Ecto neural progenitor cell (in vitro differentiated cells): ENCODE results near the gene SCAF1.

Experiments
- DNase-seq: peaks from one replicate; pipeline ENCODE4 v3.0.0-alpha.2; 2018; ENCODE audit warnings: low spot score

The SCAF1 gene, protein sequence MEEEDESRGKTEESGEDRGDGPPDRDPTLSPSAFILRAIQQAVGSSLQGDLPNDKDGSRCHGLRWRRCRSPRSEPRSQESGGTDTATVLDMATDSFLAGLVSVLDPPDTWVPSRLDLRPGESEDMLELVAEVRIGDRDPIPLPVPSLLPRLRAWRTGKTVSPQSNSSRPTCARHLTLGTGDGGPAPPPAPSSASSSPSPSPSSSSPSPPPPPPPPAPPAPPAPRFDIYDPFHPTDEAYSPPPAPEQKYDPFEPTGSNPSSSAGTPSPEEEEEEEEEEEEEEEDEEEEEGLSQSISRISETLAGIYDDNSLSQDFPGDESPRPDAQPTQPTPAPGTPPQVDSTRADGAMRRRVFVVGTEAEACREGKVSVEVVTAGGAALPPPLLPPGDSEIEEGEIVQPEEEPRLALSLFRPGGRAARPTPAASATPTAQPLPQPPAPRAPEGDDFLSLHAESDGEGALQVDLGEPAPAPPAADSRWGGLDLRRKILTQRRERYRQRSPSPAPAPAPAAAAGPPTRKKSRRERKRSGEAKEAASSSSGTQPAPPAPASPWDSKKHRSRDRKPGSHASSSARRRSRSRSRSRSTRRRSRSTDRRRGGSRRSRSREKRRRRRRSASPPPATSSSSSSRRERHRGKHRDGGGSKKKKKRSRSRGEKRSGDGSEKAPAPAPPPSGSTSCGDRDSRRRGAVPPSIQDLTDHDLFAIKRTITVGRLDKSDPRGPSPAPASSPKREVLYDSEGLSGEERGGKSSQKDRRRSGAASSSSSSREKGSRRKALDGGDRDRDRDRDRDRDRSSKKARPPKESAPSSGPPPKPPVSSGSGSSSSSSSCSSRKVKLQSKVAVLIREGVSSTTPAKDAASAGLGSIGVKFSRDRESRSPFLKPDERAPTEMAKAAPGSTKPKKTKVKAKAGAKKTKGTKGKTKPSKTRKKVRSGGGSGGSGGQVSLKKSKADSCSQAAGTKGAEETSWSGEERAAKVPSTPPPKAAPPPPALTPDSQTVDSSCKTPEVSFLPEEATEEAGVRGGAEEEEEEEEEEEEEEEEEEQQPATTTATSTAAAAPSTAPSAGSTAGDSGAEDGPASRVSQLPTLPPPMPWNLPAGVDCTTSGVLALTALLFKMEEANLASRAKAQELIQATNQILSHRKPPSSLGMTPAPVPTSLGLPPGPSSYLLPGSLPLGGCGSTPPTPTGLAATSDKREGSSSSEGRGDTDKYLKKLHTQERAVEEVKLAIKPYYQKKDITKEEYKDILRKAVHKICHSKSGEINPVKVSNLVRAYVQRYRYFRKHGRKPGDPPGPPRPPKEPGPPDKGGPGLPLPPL

GRCh38 chr19:49641688-49642491 is at the start of gene SCAF1:
TSS of gene SCAF1 (plus strand) at chr19:49642209. CDS start at chr19:49645027, 2,818 bp downstream.
- DNase-seq: peak; percentile 100

DNA sequence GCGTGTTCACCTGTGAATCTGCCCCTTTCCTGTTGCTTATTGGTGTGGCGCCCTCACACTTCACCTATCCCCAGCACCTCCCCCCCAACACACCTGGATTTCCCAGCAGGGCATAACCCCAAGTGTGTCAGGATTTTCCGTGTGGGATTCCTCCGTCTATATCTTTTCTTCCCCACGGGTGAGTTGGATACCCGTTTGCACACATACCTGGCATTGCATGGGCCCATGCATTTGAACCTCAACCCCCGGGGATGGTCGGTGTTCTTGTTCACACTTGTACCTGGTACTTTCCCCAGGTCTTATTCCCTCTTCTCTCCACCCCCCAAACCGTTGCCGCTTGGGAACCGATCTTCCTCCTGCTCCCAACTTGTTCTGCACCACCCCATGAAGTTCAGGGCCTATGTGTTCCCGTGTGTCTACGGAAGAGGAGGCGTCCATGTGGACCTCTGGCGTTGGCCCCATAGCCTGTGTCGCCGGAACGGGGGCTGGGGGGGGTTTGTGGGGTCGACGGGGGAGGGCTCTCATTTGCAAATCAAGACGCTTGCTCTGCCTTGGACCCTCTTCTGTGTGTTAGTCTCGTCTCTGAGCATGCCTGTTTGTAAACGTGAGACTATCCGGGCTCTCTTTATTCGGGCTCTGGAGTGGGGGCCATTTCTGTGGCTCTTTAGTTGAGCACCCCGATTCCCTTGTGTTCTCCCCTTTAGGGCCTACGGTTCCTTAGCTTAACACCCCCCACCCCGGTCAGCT is 49.4 kb upstream of the SCAF1 start:
- DNase-seq: no peak

DNA sequence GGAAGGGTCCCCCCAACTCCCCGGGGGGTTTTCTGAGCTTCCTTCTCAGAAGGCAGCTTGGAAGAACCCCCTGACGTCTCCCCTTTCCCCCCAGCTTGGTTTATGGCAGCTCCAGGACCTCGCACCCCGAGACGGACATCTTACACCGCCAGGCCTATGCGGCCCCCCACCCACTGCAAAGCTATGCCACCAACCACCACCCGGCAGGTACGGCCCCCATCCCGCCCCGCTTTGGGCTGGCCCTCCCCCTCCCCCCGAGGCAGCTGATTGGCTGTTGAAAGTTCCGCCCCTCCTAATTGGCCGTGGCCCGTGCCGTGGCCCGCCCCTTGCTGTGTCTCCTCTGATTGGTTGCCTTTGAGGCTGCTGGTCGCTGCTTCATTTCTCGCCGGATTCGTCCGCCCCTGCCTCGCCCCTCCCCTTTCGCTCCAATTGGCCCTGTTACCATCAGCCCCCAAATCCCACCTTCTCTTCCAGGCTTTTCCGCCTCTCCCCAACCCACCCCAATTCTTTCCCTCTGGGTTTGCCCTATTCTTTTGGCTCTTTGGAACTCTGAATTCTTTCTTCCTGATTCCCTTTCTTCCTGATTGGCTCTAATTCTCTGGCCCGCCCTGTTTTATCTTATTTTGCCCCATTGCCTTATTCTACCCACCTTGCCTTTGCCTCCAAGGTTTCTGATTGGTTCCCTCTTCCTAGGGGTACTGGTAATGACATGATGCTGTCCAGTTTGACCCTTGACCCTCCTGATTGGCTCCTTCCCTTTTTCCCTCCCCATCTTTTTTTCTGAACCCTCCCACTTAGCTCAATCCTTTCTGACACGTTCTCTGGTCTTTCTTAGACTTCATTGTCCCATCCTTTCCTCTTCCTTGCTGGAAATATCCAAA is 48.5 kb upstream of the SCAF1 start:
- peak; percentile 97 for DNase-seq

GRCh38 chr19:49594157-49594992 is 47.6 kb upstream of the SCAF1 start:
- no peak for DNase-seq

DNA sequence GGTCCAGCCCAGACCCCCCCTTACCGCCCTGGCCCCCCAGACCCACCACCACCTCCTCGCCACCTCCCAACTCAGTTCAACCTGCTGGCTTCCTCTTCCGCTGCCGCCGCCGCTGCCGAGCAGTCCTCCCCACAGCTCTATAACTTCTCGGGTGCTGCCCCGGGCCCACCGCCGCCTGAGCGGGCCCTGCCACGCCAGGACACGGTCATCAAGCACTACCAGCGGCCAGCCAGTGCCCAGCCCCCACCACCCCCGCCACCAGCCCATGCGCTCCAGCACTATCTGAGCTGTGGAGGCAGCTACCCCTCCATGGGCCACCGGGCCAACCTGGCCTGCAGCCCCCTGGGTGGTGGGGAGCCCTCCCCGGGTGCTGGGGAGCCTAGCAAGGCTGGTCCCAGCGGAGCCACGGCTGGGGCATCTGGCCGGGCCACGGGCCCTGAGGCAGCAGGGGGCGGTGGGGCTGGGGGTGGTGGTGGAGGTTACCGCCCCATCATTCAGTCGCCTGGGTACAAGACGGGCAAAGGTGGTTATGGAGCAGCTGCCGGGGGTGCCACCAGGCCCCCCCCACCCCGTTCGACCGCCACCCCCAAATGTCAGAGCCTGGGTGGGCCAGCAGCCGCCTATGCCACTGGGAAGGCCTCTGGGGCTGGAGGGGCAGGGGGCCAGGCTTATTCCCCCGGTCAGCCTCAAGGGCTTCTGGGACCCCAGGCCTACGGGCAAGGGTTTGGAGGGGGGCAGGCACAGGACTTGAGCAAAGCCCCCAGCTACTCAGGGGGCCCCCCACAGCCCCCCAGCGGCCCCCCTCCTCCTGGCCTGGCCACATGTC is 46.8 kb upstream of the SCAF1 start:
- no peak for DNase-seq

DNA sequence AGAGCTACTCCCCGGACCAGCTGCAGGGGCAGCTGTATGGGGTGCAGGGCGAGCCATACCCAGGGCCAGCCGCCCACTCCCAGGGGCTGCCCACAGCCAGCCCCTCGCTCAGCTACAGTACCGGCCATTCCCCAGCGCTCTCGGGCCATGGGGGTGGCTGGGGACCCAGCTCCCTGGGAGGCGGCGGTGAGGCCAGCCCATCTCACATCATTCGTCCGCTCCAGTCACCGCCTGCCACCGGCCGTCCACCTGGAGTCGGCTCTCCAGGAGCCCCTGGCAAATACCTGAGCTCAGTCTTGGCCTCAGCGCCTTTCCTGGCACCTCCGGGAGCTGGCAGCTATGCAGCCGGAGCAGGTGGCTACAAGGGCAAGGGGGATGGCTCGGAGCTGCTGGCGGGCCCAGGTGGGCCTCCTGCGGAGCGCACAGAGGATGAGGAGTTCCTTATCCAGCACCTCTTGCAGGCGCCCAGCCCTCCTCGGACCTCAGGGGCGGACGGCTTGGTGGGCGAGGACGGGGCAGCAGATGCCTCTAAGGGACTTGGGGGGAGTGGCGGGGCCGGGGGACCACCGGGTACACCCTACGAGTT is 46.1 kb upstream of the SCAF1 start:
- no peak for DNase-seq

GRCh38 chr19:49596407-49596806 is 45.6 kb upstream of the SCAF1 start:
- no peak for DNase-seq

- DNase-seq: no peak
Observed at GRCh38 chr19:49596954-49597702, 44.9 kb upstream of the SCAF1 start.

DNA sequence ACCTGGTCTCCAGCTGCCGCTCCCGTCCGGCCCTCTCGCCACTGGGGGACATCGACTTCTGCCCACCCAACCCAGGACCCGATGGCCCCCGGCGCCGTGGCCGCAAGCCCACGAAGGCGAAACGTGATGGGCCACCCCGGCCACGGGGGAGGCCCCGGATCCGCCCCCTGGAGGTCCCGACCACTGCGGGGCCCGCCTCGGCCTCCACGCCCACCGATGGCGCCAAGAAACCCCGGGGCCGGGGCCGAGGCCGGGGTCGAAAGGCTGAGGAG is 44.4 kb upstream of the SCAF1 start:
- no peak for DNase-seq

GRCh38 chr19:49599378-49600295 is 42.4 kb upstream of the SCAF1 start:
- no peak for DNase-seq

GRCh38 chr19:49601482-49602038 is 40.4 kb upstream of the SCAF1 start:
- no peak for DNase-seq

GRCh38 chr19:49602806-49603205 is 39.2 kb upstream of the SCAF1 start:
- no peak for DNase-seq

- no peak for DNase-seq
Observed at GRCh38 chr19:49605605-49606004, 36.4 kb upstream of the SCAF1 start.

DNA sequence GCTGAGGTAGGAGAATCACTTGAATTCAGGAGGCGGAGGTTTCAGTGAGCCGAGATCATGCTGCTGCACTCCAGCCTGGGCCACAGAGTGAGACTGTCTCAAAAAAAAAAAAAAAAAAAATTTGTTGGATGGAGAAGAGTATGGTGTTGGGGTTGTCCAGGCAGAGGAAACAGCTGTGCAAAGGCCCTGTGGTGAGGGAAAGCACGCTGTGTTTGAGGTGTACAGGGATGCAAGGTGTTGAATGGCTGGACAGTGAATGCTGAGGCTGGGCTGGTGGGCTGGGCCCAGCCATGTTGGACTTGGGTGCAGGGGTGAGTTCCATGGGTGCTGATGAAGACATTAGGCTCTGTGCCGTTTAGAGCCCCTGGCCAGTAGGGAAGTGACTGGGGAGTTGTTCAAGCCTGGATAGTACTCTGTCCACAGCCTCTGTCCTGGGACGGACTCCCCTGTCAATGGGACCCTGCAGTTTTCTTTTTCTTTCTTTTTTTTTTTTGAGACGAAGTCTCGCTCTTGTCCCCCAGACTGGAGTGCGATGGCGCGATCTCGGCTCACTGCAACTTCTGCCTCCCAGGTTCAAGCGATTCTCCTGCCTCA is 32.4 kb upstream of the SCAF1 start:
- no peak for DNase-seq

DNA sequence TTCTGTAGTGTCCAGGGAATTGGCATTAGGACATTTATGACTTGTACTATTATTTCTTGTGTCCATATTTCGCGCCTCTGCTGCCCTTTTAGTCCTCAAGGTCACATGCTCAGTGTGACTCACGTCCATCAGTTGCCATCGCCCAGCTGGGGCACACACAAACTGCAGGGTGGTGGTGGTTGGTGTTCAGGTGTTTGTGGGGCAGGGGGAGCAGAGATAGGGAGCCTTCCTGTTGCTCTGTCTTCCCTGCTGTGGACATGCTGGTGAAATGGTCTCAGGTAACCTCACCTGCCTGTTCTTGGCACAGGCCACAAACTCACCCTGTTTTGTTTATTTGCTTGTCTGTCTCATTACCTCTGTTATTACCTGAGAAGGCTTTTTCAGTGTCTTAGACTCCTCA is 28.6 kb upstream of the SCAF1 start:
- no peak for DNase-seq
